Adrenal gland (tissue), 12 donors: ENCODE data around the gene GNG3. TPM values are rescaled to one million over a fixed set of nuclear protein-coding genes. Genes with fewer than 3 reads are reported as not detected.

ENCODE experiments used
- DNase-seq, 7 donors: peaks; one replicate each; pipeline ENCODE4 v3.0.0-alpha.2; 2019 to 2020
- H3K27ac ChIP-seq, 5 donors: fragments of 200-600 bp; sonication (generic) in 4 of 5; 1 replicate in 3 of 5; 2 replicates in 2 of 5; pipeline versions ENCODE4 v1.5.1 to v1.8.0; 2016 to 2020; ENCODE audit warnings: mild to moderate bottlenecking in 1 of 5
- H3K27me3 ChIP-seq: fragments of 200-600 bp; 2 replicates; pipeline ENCODE4 v1.8.0; 2021
- H3K36me3 ChIP-seq, 2 donors: fragments of 200-600 bp; replicated peaks in 1 of 2; 1 replicate in 1 of 2; 2 replicates in 1 of 2; pipeline versions ENCODE4 v1.5.1 to v1.8.0; 2018 to 2022
- H3K4me1 ChIP-seq, 2 donors: fragments of 200-600 bp; replicated peaks in 1 of 2; 1 replicate in 1 of 2; 2 replicates in 1 of 2; pipeline versions ENCODE4 v1.5.1 to v1.8.0; 2018 to 2021
- H3K4me3 ChIP-seq, 4 donors: fragments of 200-600 bp; sonication (generic) in 3 of 4; one replicate each; pipeline ENCODE4 v1.5.1; 2016 to 2018
- H3K9me3 ChIP-seq, 3 donors: fragments of 200-600 bp; sonication (generic) in 1 of 3; replicated peaks in 1 of 3; 1 replicate in 2 of 3; 2 replicates in 1 of 3; pipeline versions ENCODE4 v1.5.1 to v1.8.0; 2016 to 2021
- CTCF ChIP-seq, 6 experiments: fragments of 450-650 bp in 4 of 6; fragments of 200-600 bp in 2 of 6; sonication (generic) in 1 of 6; IDR thresholded peaks; 1 replicate in 5 of 6; 2 replicates in 1 of 6; pipeline versions ENCODE4 v1.5.1 to v1.8.0; 2016 to 2021; ENCODE audit warnings: antibody characterized with exemption in 6 of 6, mild to moderate bottlenecking in 2 of 6, moderate library complexity in 1 of 6
- POLR2A ChIP-seq, 2 donors: fragments of 450-650 bp; IDR thresholded peaks; one replicate each; pipeline ENCODE4 v1.6.1; 2017; ENCODE audit warnings: antibody characterized with exemption in 2 of 2, mild to moderate bottlenecking in 2 of 2, moderate library complexity in 1 of 2
- WGBS, 4 donors: extraction: QIAGEN DNeasy Blood & Tissue Kit in 2 of 4; methylation state at CpG; one replicate each; pipeline versions ENCODE4 v1.1.5 to v1.1.7; 2013 to 2017; 5-methylcytosine and 5-hydroxymethylcytosine counted together
- intact Hi-C, 2 donors: fragments of 100-400 bp; cut with DNase I; formaldehyde crosslinking; loops; one replicate each; pipeline versions ENCODE4 v1.14.1 to v1.15.0; 2022 to 2023
- polyA plus RNA-seq, 3 donors: library from polyadenylated mRNA; stranded (reverse); fragments of 200-250 nt in 2 of 3; fragments of 350-450 nt in 1 of 3; fragmentation: Illumina TruSeq in 1 of 3; extraction: RNeasy Lipid Tissue Mini Kit (QIAGEN cat#74804) in 1 of 3; gene quantifications; one replicate each; pipeline ENCODE4 v1.2.3, GENCODE V29; 2013 to 2014
- total RNA-seq, 9 donors: library from RNA; depleted of rRNA in 4 of 9; stranded (reverse); fragments of >200 nt in 4 of 9; fragments of 120-200 nt in 1 of 9; fragmentation: NEBNext Ultra II Directional in 1 of 9; extraction: Animal tissue kit (Norgen Biotek cat#: 25700) in 1 of 9; gene quantifications; one replicate each; pipeline versions ENCODE4 v1.1.0 to v1.2.4, GENCODE V29; 2013 to 2023
- donor health status: healthy with polysubstance abuse.
- donor health status: Bipolar disorder and iron deficiency.
- donor health status: DM: yes; HTN: yes; CAD: no.
- donor health status: DM: no; HTN: no; CAD: no.
- donor health status: DM: no; HTN: no; CAD: no.
- donor health status: DM: yes; HTN: yes; CAD: no.

The GNG3 gene
- total and polyA plus RNA-seq, 12 donors, result 0.39 to 15.7 (median 3.0) TPM; not detected in 2

- intact Hi-C loops, result loop anchor here in 1 of 2 donors (5.0 kb wide), 1 partner anchor 48 kb away; no protein-coding TSS in a partner anchor
- no peak overlapping the region for H3K27ac ChIP-seq
- WGBS, 4 donors, result 82 to 87% (median 84%) methylated on average over 2 of the region's 2 CpGs
- peaks cover 0 to 95% of the 10 kb centered on the region in 2 donors for H3K36me3 ChIP-seq
- no peaks in the 10 kb centered on the region for H3K9me3 ChIP-seq
- no peak overlapping the region for H3K4me3 ChIP-seq
- TF ChIP-seq CTCF (IDR thresholded peaks at IDR 0.05) (no peak), POLR2A (IDR thresholded peaks at IDR 0.05) (no peak)
- no peaks in the 10 kb centered on the region for H3K27me3 ChIP-seq
- H3K4me1 ChIP-seq, result peaks cover 11 to 17% of the 10 kb centered on the region in 2 donors
- DNase-seq, result no peak
These were observed 12.0 kb downstream of the GNG3 start for GRCh38 chr11:62719302-62719978.

GRCh38 chr11:62721994-62722393 lies 14.5 kb downstream of the GNG3 start:
- Histone ChIP-seq H3K27ac (no peak overlapping the region), H3K4me1 (peaks cover 15 to 24% of the 10 kb centered on the region in 2 donors), H3K4me3 (no peak overlapping the region), H3K36me3 (peaks cover 0 to 71% of the 10 kb centered on the region in 2 donors), H3K27me3 (no peaks in the 10 kb centered on the region), H3K9me3 (no peaks in the 10 kb centered on the region)
- intact Hi-C loops, result no loop called here
- TF ChIP-seq POLR2A (IDR thresholded peaks at IDR 0.05), result no peak
- TF ChIP-seq CTCF (IDR thresholded peaks at IDR 0.05), result no peak
- DNase-seq, result no peak
- WGBS, 4 donors, result 73 to 85% (median 76%) methylated on average over 7 of the region's 7 CpGs

GRCh38 chr11:62724171-62724570 lies 16.7 kb downstream of the GNG3 start:
- no peaks in the 10 kb centered on the region for H3K9me3 ChIP-seq
- H3K27me3 ChIP-seq, result no peaks in the 10 kb centered on the region
- WGBS, 4 donors, result 25 to 36% (median 31%) methylated on average over 8 of the region's 8 CpGs
- peak in 1 of 7 donors; percentile 39 for DNase-seq
- intact Hi-C loops, result no loop called here
- no peak for TF ChIP-seq CTCF (IDR thresholded peaks at IDR 0.05)
- TF ChIP-seq POLR2A (IDR thresholded peaks at IDR 0.05), result no peak
- peak overlapping the region in 1 of 4 donors; percentile 79 for H3K4me3 ChIP-seq
- H3K27ac ChIP-seq, result peak overlapping the region in 1 of 5 donors; percentile 13
- H3K4me1 ChIP-seq, result peaks cover 15 to 25% of the 10 kb centered on the region in 2 donors
- H3K36me3 ChIP-seq, result peaks cover 0 to 50% of the 10 kb centered on the region in 2 donors

GRCh38 chr11:62725646-62726045 lies 18.2 kb downstream of the GNG3 start:
- no peaks in the 10 kb centered on the region for H3K27me3 ChIP-seq
- 0 to 1% (median 1%) methylated on average over 7 of the region's 7 CpGs for WGBS, 4 donors
- DNase-seq, result peak in 1 of 7 donors; percentile 45
- intact Hi-C loops, result no loop called here
- H3K4me1 ChIP-seq, result peaks cover 22 to 40% of the 10 kb centered on the region in 2 donors
- TF ChIP-seq CTCF (IDR thresholded peaks at IDR 0.05) (no peak), POLR2A (IDR thresholded peaks at IDR 0.05) (no peak)
- peak overlapping the region in 4 of 5 donors; percentile 95 to 100 (median 96) for H3K27ac ChIP-seq
- no peaks in the 10 kb centered on the region for H3K9me3 ChIP-seq
- peaks cover 0 to 35% of the 10 kb centered on the region in 2 donors for H3K36me3 ChIP-seq
- peak overlapping the region in 3 of 4 donors; percentile 7 to 79 (median 77) for H3K4me3 ChIP-seq
